HG02970 (cell line): ENCODE results near the gene SEPTIN2.
"Not testable (repeated sequence)": the region's sequence is repeated elsewhere in the genome, so short reads cannot be mapped to it uniquely, and the experiment has no call there.

ENCODE experiments used
- ATAC-seq: cut with Tn5 transposase; IDR thresholded peaks from one replicate; pipeline ENCODE4 v1.9.1; 2021; ENCODE audit warnings: mild to moderate bottlenecking, moderate library complexity, moderate number of reproducible peaks; ENCODE audit not compliant: unreplicated experiment, low FRiP score

The SEPTIN2 gene

DNA sequence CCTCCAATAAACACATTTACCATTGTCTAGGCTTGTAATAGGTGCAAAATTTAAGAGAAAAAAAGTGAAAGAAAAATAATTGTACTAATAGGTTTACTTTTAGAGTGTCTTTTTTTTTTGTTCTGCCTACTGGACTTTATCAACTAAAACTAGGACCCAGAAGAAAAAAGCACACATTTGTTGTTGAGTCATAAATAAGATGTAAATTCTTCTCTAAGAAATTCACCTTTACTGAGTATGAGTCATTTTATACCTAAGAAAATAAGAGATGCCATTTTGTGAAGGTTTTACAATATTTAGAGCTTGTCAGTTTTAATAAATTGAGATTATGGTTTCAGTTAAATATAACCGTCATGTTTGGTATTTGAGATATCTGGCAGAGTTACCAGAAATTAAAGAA is 59.6 kb downstream of the SEPTIN2 start:
- no peak for ATAC-seq

DNA sequence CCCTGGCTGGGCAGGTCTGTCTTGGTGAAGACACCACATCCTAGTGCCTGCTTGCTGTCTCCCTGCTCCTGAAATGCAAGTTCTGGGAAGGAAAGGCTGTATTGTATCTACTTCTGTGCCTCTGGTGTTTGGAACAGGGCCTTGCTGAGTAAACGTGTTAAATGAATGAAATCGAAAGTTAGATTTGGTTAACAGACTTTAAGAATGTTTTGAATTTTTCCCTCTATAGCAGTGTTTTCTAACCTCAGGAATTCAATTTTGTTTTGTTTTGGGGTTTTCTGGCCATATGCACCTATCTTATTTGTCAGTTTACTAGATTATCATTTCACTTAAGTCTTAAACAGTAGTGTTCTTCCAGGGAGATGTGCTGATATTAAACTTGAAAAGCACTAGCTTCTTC is 61.1 kb downstream of the SEPTIN2 start:
- ATAC-seq: no peak

DNA sequence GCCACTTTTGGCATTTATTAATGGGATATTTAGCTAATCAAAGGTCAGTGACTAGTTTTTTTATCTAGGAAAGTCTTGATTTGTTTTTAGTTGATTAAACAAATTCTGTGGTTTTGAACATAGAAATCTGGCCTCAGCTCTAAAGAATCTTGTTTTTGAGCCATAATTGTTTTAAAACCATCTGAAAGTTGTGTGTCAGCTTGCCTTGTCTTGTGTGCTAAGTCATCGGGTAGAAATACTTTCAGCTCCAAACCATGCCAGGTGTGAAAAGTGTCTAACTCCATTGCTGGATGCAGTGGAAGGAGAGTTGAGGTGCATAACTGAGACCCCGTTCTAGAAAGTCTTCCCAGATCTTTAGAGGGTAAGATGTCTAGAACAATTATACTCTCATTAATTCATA is 63.1 kb downstream of the SEPTIN2 start:
- ATAC-seq: no peak

DNA sequence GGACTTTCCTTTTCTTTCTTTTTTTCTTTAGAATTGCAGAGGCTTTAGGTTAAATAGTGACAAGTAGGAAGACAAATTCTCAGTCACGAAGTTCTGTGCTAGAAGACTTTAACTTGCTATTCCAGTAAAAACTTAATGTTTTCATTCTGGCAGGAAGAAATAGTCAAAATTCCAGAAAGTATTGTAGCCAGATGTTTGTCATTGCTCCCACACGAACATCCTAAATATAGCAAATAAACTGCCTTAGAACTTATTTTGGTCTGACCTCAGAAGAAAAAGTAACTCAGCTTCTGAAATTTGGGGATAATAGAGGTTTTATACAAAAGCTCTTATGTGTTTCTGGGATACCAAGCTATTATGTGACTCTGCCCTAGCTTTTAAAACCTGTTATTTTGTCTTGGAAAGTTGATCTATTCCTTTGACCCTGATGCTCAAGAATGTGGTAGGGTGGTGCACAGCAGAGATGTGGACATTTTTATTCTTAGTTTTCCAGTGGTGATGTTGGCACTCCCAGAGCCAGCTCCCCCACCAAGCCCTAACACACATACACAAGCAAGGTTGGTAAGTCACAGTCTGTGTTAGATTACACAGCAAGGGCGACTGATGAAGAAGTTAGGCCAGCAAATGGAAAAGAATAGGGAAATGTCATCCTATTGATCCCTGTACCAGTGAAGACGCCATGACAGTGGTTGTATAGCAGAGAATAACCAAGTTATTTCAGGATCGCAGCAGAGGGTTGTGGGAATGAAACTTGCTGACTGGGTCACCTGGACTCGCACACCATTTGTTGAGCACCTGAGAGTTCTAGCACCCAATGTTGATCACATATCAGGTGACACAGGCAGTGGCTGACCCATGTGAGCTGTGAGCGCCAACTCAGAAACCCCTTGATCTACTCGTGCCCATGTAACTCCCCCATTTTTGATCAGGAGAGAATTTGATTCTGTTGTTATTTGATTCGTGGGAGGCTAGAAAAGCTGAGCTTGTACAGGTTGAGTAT is 64.1 kb downstream of the SEPTIN2 start:
- no peak for ATAC-seq

DNA sequence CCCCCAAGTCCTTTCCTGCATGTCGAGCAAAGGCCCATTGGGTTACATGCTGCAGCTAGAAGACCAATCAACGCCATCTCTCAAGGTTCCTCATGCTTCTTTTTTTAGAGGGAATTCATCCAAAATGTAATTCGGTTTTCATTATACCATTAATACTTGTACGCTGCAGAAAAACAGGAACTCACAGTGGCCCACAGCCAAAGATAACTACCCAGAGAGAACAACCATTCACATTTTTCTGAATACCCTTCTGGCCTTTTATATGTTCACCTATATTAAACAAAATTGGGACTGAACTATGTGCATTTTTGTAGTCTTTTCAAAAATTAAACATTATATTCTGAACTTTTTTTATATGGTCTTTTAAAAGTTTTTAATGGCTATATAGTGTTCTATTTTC is 66.1 kb downstream of the SEPTIN2 start:
- no peak for ATAC-seq

DNA sequence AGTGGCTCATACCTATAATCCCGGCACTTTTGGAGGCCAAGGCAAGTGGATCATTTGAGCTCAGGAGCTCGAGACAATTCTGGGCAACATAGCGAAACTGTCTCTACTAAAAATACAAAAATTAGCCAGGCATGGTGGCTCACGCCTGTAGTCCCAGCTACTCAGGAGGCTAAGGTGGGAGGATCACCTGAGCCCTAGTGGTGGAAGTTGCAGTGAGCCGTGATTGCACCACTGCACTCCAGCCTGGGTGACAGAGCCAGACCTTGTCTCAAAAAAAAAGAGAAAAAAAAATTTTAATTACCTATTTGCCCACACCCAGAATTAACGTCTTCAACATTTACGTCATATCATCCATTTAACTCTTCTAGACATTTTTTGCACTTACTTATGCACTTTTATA is 69.7 kb downstream of the SEPTIN2 start:
- not testable (repeated sequence) for ATAC-seq

DNA sequence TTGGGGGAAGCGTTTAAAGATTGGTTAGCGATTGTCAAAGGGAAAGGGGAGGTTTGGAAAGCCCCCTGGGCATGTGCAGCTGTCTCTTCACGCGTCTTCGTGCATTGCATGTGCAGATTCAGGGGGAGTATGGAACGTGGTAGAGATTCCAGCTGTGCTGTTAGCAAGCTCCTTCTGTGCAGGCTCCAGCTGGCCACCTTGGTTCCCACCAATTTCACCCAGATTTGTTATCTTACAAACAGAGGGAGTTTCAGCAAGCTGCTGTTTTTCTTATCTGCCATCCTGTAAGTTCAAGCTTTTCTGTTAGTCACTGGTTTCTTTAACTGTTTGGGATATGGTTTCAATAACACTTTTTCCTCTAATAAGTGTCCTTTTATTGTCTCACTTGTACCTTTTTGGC is 70.8 kb downstream of the SEPTIN2 start:
- ATAC-seq: no peak

DNA sequence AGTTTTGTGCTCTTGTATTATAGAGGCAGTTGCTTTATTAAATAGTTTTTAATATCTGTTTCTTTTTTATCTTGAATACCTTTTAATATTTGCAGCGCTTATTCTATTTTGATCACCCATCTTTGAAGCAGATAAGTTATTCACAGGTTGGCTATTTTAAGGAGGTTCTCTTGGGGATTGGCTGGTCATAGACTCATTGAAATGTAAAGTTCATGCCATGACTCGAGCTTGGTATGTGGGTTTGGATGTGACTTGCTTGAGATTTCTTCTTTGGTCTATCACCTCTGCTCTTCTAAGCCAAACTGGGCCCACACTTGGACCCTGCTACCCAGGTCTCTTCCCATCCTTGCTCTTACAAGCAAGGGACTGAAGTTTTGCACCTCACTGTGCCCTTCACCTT is 74.0 kb downstream of the SEPTIN2 start:
- no peak for ATAC-seq

DNA sequence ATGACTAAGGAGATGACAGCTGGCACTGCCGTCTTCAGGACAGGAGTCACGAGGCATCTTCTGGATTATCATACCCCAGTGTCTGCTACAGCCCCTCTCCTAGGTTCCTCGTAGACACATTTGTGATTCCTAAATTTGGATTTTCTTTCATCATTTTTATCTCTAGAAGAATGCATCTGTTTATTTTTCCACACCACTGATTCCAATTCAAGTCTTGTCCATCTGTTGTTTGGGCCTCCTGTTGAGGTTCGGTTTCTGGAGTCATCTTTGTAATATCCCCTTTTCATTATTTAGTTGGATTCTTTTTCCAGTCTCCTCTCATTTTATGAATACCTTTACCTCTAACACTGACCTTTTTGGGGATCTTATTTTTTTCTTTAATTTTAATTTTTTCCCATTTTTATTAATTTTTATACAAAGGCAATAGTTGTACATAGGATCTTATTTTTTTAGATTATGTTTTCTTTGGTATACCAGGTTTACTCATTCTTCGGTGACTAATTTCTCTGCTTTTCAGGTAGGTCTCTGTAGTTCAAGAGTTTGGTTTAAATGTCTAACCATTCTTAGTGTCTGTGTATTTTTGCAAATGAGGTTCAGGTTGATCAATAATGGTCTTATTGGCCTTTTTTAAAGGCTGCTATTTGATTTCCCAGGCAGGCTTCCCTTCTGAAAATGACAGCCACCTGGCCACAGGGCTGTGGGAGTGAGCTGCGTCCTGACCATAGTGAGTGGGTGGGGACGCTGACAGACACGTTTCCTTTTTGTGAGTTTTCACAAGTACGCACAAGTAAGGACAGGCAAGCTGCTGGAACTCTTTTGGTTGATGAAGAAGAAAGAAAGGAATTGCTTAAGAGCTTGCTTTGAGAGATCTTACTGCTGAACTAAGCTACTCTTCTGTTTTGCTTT is 74.8 kb downstream of the SEPTIN2 start:
- ATAC-seq: no peak

DNA sequence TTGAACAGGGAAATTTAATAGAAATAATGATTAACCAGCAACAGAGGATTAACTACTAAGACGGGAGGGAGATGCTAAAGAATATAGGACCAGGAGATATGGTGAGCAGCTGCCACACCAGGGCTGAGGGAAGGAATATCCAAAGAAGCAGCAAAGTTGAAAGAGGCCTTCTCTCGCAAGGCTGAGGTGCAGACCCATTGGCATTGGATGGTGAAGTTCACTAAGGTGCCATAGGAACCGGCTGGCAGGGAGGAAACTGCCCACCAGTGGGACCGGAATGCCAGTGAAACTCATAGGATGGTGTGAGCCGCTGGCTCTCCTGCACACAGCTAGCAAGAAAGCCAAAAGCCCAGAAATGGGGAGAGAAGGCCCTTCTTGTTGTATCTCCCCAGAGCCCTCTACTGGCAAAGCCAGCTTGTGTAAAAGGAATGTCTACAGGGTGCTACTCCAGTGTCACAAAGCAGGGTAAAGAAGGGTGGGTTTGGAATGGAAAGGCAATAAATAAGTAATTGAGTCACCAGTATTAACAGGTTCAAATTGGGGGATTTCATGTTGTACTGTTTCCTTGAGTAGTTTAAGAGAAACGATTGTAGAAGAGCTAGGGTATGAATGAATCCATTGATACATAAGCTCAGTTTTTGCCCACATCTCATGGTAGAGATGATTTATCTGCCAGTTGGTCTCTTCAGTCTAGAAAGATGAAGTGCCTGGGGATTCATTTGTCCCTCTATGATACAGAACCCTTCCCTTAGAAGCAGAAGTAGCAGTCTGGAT is 76.4 kb downstream of the SEPTIN2 start:
- ATAC-seq: no peak

DNA sequence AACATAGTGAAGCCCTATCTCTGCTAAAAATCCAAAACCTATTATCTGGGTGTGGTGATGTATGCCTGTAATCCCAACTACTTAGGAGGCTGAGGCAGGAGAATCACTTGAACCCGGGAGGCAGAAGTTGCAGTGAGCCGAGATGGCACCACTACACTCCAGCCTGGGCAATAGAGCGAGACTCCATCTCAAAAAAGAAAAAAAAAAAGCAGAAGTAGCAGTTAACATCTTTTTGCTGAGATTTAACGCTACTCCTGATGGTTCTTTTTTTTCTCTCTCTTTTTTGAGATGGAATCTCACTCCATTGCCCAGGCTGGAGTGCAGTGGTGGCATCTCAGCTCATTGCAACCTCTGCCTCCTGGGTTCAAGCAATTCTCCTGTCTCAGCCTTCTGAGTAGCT is 77.0 kb downstream of the SEPTIN2 start:
- ATAC-seq: not testable (repeated sequence)

DNA sequence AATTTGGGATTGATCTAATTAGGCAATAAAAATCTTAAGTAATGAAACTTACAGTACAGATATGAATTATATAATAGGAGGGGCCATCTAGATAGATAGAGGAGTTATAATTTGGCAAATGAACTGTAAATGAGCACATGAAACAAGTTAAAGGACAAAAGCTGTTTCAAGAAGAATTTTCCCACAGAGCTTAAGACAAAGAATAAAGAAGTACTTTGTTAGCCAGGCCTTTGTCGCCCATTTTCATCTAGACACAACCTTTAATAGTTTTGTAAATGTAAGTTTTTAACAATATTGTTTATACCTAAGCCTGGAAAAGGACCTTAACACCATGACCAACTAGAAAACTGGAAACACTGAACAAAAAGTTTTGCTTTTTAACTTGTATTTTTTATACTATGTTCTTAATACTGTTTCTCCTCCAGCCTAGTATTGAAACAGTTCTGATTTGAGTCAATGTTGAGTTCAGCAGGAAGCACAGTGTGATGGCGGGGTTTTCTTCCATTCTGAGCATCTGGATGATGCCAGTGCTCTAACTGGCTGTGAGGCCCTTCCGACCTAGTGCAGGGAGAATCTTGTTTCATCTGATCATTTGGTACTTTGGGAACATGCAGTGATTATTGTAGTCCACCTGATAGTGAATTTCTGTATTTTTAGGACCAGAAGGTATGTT is 77.9 kb downstream of the SEPTIN2 start:
- no peak for ATAC-seq

DNA sequence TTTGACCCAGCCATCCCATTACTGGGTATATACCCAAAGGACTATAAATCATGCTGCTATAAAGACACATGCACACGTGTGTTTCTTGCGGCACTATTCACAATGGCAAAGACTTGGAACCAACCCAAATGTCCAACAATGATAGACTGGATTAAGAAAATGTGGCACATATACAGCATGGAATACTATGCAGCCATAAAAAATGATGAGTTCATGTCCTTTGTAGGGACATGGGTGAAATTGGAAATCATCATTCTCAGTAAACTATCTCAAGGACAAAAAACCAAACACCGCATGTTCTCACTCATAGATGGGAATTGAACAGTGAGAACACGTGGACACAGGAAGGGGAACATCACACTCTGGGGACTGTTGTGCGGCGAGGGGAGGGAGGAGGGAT is 81.1 kb downstream of the SEPTIN2 start:
- ATAC-seq: not testable (repeated sequence)

DNA sequence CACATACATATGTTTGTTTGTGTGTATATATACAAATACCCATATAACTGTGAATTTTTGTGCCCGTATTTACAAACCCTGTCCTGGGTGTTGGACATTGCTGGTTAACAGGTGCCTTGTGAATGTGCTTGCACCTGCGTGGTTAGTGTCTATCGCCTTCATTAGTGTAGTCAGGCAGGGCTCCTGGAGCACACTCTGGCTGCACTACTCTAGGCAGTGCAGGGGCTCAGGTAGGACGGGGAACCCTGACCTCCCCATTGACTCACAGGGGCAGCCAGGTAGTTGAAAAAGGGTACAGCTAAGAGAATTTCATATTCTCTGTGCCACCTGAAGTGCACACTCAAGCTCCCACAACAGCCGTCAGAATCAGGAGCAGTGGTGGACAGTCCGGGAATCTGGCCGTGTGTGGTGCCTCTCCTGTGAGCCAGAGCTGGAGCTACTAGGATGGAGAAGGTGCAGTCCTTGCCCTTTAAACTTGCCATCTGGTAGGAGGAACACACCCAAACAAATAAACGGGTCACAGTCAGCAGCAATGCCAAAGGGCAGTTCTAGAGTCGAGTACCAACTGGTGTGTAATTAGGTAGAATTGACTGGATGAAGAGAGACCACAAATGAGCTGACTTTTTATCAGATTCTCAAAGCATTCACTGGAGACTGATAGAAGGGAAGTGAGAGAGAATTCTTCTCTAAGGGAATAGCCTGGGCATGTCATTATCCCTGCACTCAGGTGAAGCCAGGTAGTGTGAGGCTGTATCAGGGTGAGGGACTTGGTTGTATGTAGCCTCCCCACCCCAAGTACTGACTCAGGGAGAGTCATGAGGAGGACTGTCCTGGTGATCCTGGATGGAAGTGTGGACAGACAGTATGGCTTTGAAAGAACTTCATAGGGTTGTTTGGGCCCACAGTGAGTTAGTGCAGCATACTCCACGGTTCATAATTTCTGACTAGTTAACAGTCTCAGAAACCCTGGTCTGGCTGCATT is 84.5 kb downstream of the SEPTIN2 start:
- ATAC-seq: no peak
